ENCODE data around the gene MATR3.

The MATR3 gene

DNA sequence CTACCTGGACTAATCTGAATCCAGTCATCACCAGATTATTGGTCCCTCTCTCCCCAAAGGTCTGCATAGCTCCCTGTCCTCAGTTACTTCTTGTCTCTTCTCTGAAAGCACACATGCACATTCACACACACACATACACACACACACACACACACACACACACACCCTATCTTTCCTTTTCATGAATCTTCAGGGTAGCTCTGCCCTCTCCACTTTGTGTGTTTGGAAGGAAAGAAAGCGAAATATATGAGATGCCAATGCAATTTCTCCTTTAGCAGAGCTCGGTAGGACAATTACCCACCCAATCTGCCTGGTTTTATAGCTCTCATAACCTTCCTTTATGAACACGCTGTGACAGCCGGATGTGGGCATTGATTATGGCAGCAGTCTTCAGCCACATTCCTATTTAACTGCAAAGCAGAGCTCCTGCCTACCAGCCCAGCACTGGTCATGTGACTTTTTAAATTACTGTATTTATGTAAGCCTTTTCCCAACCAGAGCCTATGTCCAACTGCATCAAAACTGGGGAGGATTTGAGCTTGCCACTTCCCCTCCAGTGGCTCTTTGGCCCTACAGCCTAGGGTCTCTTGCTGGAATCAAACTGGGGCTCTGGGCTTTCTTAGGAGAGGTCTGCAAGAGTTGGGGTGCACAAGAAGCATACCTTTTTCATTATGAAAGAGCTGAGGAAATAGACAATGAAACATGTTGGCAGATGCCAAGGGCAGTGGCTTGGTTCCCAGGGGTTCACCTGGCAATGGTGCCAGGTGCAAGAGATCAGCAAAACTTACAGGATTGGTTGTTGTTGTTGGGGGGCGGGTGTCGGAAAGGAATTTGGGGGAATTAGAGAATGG is 20.8 kb upstream of the MATR3 start:
- DNase-seq (ENCODE audit: low read depth in 2 of 2): no peak

DNA sequence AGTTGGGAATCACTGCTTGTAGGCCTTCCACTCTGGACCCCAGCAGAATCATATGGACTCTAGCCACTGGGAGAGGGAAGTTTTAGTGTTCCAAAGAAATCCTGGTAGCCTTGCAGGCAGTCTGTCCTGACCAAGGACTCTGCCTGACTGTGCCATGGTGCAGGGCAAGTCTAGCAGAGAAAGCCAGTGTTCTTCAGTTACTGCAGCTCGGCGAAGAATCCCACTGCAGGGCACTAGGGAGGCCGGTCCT is 20.3 kb upstream of the MATR3 start:
- no peak for DNase-seq (ENCODE audit: low read depth in 2 of 2)

DNA sequence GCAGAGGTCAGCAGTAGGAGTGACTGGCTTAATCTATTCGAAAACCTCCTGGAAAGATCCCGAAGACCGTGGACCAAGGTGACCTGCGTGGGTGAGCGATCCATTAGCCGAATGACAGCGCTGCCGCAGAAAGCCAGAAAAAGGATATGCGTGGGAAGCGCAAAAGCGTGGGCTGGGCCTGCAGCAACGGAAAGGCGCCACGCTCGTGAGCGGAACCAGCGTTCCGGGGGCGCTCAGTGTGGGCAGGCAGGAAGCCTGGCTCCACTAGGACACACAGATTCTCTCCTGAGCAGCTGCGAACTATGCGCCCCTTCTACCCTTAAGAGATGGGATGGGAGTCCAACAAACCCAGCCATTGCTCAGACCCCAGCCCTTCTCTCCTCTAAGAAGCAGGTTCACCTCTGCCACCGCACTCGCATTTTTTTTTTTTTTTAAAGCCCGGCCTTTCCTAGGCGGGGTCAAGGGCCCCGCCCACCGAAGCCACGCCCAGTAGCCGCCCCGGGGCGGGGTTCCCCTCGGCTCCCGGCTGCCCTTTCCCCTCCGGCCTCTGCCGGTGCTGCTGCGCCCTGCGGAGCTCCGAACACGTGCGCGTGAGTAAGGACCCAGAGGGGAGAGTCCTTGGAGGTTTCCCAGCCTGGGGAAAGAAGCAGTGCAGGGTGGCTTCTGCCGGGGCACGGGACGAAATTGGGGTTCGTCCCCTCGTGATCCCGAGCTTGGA is 19.8 kb upstream of the MATR3 start:
- DNase-seq (ENCODE audit: low read depth in 2 of 2): peak; percentile 69 to 76

DNA sequence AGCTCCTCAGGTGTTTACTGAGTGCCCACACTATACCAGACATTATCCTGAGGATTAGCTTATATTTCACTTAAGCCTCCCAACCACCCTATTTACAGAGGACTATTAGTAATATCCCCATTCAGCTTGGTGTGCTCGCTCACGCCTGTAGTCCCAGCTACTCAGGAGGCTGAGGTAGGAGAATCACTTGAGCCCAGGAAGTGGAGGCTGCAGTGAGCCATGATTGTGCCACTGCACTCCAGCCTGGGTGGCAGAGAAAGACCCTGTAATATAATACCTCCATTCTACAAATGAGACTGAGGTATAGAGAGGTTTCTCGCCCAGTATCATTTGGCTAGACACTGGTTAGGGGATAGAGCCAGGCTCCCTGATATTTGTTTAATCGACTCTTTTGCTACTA is 18.0 kb upstream of the MATR3 start:
- DNase-seq (ENCODE audit: low read depth in 2 of 2): no peak

DNA sequence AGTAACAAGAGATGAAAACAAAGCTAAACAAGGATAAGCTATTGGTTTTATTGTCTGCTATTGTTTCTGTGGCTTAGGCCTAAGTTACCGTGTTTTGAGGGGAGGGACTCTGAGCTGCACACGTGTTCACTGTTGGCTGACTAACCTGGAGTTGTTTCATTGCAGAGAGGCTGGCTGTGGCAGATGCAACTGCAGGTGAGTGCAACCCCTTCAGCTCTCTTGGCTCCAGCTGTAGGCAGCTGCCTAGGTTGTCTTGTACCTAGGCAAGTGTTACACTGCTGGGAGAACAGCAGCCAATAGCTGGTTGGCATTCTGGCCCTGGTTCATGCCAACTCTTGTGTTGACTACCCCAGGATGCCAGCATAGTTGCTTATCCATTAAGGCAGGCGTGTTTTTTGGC is 17.6 kb upstream of the MATR3 start:
- DNase-seq (ENCODE audit: low read depth in 2 of 2): no peak

DNA sequence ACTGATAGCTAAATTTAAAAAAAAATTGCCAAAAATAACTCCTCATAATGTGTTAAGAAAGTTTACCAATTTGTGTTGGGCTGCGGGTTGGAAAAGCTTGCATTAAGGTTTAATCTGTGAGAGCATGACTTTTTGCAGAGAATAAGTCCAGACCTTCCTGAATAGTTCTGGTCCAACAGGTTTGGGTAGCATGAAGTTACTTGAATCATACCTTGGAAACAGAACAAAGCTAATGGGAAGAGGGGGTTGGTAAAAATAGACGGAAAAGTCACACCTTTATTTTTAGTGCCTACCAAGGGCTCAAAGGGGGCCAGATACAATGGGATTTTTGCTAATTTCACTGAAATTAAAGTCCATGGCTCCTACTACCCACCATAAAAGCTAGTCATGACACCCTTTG is 17.1 kb upstream of the MATR3 start:
- no peak for DNase-seq (ENCODE audit: low read depth in 2 of 2)

DNA sequence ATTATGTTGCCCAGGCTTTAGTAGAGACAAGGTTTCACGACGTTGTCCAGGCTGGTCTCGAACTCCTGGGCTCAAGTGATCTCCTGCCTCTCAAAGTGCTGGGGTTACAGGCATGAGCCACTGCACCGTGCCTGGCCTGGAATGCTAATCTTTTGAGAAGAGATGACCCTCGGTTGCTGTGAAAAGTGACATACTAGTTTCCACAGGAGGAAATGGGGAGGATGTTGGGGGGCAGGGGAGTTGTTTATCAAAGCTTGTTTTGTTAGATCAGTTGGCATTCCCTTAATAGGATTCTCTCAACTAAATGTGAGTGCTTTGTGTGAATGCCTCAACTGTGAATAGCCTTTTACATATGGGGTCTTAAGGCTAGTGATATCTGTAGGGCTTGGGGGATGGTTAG is 16.4 kb upstream of the MATR3 start:
- no peak for DNase-seq (ENCODE audit: low read depth in 2 of 2)

DNA sequence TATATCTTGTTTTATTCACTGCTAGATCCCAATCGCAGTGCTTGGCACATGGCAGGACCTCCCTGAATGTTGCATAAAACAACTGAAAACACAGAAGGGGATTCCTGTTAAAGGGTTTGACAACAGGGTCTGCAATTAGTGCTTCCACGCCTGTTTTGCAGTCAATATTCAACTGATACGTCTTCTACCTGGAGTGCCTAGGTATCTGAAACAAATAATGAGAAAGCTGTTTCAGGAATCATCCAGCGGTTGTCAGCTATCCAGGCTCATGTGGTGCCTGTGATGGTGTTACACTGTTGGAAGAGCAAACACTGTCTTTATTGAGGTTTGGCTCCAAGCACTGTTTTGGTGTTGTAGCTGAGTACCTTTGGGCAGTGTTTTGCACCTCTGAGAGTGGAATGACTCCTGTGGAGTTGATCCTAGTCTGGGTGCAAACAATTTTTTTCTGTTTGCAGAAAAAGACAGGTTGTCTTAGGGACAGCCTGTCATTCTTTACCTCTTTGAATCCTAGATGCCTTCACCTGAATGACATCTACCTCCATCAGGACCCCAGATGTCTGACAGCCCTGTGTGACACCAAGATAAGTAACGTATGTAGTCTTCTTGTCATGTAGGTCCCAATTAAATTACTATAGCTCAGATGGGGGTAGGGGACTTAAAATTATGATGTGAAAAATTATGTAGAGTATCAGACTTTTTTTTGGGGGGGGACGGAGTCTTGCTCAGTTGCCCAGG is 14.8 kb upstream of the MATR3 start:
- no peak for DNase-seq (ENCODE audit: low read depth in 2 of 2)

DNA sequence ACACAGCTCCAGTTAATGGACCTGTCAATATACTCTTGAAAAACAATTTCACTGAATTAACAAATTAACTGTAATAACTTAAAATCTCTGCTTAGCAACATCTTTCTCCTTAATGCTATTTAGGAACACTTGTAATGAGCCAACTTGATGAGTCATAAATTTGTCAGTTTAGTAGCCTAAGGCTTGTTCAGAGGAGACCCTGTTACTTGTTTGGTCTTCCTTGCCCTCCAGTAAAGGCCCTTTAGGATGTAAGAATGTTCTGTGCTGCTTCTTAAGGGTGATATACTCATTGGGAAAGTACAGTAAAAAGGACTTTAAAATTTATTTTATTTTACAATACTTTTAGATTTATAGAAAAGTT is 11.4 kb upstream of the MATR3 start:
- no peak for DNase-seq (ENCODE audit: low read depth in 2 of 2)

DNA sequence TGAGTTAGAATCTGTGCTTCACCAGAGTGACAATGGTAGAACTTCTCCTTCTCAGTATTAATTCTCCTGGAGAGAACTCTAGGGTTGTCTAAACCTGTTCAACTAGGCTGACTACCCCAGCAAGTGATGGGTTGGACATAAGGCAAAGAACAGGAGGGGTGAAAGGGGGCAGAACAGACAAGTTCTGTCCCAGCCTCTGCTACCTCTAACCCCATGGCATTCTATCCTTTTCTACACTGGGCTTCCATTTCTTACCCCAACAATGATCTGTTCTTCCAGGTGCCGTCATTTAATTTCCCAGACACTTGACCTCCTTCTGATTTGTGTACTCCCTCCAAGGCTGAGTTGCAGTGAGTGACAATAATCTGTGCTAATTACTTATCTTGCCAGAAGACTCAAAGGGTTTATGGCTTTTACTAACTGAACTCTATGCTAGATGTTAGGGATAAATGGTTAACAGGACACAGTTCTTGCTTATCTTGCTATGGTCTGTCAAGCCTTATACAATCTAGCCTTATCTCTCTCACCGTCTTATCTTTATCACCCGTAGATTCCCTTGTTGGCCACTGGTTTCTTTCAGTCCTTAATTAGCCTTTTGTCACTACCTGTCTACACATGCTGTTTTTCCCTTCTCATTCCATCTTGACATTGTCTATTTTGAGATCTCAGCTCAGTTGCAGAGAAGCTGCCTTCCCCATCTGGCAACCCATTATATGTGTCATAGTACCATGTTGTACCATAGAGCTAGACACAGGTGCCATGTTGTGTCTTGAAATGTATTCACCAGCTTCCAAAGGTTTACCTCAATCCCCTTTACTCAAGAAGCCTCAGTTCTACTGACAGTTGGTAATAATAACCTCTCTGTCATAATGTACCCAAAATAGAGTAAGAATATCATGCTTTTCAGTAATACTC is 10.0 kb upstream of the MATR3 start:
- DNase-seq (ENCODE audit: low read depth in 2 of 2): no peak

DNA sequence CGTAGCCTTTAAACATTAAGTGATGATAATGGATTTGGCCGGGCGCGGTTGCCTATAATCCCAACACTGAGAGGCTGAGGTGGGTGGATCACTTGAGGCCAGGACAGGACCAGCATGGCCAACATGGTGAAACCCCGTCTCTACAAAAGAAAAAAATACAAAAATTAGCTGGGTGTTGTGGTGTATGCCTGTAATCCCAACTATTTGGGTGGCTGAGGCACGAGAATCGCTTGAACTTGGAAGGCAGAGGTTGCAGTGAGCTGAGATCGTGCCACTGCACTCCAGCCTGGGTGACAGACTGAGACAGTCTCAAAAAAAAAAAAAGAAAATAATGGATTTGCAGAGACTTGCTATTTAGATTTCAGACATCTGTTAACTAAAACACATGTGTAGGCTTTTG is 9.2 kb upstream of the MATR3 start:
- no peak for DNase-seq (ENCODE audit: low read depth in 2 of 2)

DNA sequence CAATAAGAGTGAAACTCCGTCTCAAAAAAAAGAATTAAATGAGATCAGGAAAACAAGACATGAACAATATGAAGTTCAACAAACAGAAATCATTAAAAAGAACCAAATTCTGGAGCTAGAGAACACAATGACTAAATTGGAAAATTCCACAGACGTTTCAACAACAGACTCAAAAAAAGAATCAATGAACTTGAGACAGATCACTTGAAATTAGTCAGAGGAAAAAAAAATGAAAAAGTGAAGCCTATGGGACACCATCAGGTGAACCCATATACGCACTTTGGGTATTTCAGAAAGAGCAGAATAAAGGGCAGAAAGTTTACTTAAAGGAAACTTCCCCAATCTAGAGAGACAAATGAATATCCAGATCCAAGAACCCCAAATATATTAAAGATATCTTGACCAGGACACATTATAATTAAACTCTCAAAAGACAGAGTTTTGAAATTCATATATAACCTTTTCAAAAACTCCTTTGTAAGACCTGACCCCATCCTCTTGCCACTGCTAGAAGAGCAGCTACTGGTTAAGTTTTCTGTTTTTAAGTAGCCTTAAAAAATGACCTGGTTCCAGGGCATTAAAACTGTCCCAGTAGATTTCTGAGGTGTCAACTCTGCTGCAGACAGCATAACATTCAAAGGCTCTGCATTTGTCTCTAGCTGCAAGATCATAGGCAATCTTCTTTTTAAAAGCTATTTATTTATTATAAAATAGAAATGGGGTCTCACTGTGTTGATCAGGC is 7.7 kb upstream of the MATR3 start:
- no peak for DNase-seq (ENCODE audit: low read depth in 2 of 2)

DNA sequence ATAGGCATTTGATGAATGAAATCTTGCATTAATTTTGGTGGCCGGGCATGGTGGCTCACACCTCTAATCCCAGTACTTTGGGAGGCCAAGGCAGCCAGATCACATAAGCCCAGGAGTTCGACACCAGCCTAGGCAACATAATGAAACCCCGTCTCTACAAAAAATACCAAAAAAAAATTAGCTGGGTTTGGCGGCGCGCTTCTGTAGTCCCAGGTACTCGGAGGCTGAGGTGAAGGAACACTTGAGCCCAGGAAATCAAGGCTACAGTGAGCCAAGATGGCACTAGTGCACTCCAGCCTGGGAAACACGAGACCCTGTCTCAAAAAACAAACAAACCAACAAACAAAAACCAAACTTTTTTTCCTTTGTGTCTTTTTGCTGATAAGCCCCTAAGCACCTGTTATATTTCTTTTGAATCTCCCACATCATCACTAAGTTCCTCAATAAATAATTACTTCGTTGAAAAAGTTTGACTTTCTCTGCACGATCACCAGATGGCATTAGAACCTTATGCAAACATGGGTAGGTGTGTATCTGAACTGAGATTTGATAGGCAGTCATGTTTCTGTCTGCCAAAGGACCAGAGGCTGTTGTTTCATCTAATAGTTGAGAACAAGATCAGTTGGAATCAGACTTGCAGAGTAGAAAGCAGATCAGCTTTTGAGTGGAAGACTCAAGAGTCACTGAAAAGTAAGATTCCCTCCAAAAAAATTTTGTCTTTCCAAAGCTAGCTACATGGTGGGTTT is 5.5 kb upstream of the MATR3 start:
- DNase-seq (ENCODE audit: low read depth in 2 of 2): no peak

DNA sequence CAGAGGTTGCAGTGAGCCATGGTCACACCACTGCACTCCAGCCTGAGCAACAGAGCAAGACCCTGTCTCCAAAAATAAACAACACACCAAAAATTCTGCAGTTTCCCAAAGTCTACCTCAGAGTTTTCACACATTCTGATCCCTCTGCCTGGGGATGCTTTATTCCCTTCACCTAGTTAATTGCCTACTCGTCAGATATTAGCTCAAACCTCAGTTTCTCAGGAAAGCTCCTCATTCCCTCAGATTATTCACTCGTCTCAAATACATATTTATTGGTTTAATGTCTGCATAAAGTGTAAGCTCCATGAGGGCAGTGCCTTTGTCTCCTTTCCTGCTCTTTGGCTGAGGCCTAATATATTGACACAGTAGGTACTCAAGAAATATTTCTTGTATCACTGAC is 2.5 kb upstream of the MATR3 start:
- DNase-seq (ENCODE audit: low read depth in 2 of 2): no peak

DNA sequence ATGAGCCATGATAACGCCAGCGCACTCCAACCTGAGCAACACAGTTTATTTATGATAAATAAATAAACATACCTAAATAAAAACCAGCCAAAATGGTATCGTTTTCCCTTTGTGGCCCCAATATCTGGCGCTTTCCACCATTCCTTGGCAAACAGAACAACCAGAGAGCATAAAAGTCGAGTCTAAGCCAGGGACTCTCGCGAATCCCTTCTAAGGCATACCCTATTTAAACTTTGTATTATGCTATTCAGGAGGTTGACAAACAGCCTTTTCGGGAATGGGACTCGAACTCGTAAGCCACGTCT is 386 bp upstream of the MATR3 start:
- no peak for DNase-seq (ENCODE audit: low read depth in 2 of 2)

DNA sequence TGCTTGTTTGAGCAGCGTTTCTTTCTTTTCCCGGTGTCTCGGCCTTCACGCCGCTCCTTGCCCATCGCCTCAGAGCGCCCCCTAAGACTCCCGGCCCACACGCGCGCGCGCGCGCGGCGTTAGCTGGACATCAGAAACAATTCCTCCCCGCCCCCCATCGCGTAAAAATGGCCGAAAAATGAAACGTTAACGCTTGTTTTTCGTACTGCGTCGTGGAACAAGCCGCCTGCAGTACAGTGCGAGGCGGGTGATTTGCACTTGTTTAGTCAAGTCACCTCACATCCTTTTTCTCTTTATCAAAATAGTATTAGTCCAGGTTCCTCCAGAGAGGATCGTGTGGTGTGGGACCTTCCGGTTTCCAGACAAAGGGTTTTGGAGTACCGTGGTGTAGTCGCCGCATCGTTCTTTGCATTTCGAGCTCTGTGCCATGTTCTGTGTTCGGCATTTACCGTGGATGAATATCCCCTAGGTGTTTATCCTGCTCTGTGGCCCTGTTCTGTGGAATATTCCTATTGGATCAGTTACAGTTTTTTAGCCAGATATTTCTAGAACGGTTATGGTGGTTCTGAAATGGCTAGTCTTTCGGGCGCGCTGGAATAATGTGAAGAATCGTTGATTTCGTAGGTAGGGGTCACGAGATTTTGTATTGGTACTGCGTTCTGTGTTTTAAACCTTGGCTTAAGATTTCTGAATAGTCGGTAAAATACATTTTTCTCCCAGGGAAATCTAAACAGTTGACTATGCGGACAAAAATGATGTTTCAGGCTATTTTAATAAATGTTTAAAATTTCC is 1.0 kb downstream of the MATR3 start:
- DNase-seq (ENCODE audit: low read depth in 2 of 2): peak in 1 of 2 donors; percentile 19

DNA sequence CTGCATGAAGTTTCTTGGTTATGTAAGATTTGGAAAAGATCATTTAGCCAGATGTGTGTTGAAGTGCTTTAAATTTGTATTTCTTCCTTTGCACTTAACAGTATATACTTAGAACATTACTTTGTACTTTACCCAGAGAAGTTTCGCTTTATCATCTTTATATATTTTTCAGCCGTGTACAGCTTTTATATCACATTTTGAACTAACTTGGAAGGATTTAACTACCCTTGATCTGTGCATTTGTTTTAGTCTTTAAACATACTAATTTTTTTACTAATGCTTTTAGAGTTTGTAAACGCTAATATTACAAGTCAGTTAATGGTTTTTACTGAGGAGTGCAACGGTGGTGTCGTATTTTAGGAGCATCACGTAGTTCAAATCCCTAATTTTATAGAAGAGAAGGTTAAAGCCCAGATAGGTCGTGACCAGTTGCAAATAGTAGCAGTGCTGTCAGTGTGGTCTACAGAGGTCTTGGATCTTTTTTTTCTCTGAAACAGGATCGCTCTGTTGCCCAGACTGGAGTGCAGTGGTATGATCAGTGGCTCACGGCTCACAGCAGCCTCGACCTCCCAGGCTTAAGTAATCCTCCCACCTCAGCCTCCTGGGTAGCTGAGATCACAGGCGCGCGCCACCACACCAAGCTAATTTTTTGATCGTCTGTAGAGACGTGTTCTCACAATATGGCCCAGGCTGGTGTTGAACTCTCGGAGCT is 2.0 kb downstream of the MATR3 start:
- no peak for DNase-seq (ENCODE audit: low read depth in 2 of 2)

DNA sequence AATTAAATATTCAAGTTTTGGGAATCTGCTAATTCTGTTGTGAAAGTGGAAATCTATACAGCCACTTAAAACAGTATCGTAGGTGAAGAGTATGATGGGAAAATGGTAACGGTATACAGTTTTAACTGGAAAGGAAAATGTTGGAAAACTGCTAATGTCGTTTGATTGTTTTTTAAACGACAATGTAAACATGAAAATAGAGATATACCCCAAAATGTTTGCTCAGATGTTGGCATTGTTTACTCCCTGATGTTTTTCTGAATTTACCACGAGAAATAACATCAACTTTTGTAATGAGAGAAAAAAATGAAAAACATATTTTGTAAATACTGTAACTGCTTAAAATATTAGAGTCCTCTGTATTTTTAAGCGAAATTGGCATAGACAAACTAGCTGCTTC is 2.7 kb downstream of the MATR3 start:
- DNase-seq (ENCODE audit: low read depth in 2 of 2): no peak

DNA sequence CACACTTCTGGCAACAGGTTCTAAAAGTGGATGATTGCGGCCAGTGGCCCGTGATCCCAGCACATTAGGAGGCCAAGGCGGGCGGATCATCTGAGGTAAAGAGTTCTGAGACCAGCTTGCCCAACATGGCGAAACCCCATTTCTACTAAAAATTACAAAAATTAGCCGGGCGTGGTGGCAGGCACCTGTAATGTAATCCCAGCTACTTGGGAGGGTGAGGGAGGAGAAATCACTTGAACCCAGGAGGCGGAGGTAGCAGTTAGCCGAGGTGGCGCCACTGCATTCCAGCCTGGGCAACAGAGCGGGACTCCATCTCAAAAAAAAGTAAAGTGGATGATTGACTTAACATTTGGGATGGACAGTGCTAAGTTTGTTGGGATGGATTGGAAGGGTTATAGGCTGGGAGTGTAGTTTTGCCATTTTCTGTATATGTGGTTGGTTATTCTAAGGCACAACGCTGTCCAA is 3.4 kb downstream of the MATR3 start:
- DNase-seq (ENCODE audit: low read depth in 2 of 2): no peak

Data from stimulated activated CD8-positive, alpha-beta memory T cell treated with anti-CD3 and anti-CD28 coated beads, Interleukin-7, amount 100 ng/mL, for 1 hour (primary cell).